Endothelial cell of umbilical vein (primary cell): ENCODE data around the gene CPXM2. TPM values are rescaled to one million over a fixed set of nuclear protein-coding genes. Genes with fewer than 3 reads are reported as not detected.

Experiments used
- BruUV-seq: library from RNA; stranded (reverse); fragments of 400-500 nt; replicated peaks from 2 replicates; lab custom pipeline; 2021; lab: Mats Ljungman, UMichigan
- CTCF ChIA-PET: fragments of 300-600, 350-600 bp; sonication (Branson Sonifier 250); formaldehyde crosslinking; loops from one replicate; lab custom pipeline; 2021; ENCODE audit warnings: antibody characterized with exemption, inconsistent platforms; lab: Charles Lee
- POLR2A ChIA-PET: fragments of 300-600, 350-600 bp; sonication (Branson Sonifier 250); formaldehyde crosslinking; loops from one replicate; lab custom pipeline; 2021; ENCODE audit warnings: antibody characterized with exemption, inconsistent platforms; lab: Charles Lee
- DNase-seq: peaks from one replicate; pipeline ENCODE4 v3.0.0-alpha.2; 2011; ENCODE audit warnings: low read depth, low spot score
- FAIRE-seq: peaks from 2 replicates; lab custom pipeline; 2011; peaks lifted over from hg19 to GRCh38; lab: Jason Lieb, UNC
- H2AFZ ChIP-seq: 2 replicates; pipeline ENCODE4 v1.6.0; 2012; ENCODE audit warnings: low read depth, low read length, control low read depth, inconsistent platforms
- H3K27ac ChIP-seq: 2 replicates; pipeline ENCODE4 v1.5.1; 2011; ENCODE audit warnings: low read depth, mild to moderate bottlenecking, control low read depth, low read length, moderate library complexity; ENCODE audit not compliant: insufficient read depth
- H3K27me3 ChIP-seq, 2 experiments: 2 replicates each; pipeline versions ENCODE4 v1.6.0 to v1.6.1; 2011; ENCODE audit warnings: low read length in 2 of 2, mixed read lengths in 1 of 2; ENCODE audit not compliant: control insufficient read depth in 2 of 2, insufficient read depth in 2 of 2
- H3K36me3 ChIP-seq, 2 experiments: 2 replicates in 1 of 2; 3 replicates in 1 of 2; pipeline ENCODE4 v1.5.1; 2011; ENCODE audit warnings: low read length in 2 of 2, mild to moderate bottlenecking in 1 of 2, moderate library complexity in 1 of 2; ENCODE audit not compliant: control insufficient read depth in 2 of 2, insufficient read depth in 2 of 2; ENCODE audit errors: extremely low read depth in 1 of 2
- H3K4me1 ChIP-seq: 3 replicates; pipeline ENCODE4 v1.5.1; 2011; ENCODE audit warnings: mild to moderate bottlenecking, low read length; ENCODE audit not compliant: control insufficient read depth, insufficient read depth; ENCODE audit errors: extremely low read depth
- H3K4me2 ChIP-seq: 2 replicates; pipeline ENCODE4 v1.6.1; 2011; ENCODE audit warnings: low read length, control low read depth, mixed read lengths; ENCODE audit not compliant: insufficient read depth
- H3K4me3 ChIP-seq, 3 experiments: fragments of 200-600 bp in 1 of 3; sonication (generic), shearing (Covaris generic) in 1 of 3; replicated peaks in 1 of 3; 2 replicates each; pipeline ENCODE4 v1.5.1; 2011 to 2016; ENCODE audit warnings: control low read depth in 3 of 3, low read length in 3 of 3, mild to moderate bottlenecking in 2 of 3, inconsistent platforms in 1 of 3, low read depth in 1 of 3, moderate library complexity in 1 of 3; ENCODE audit not compliant: insufficient read depth in 1 of 3
- H3K79me2 ChIP-seq: 2 replicates; pipeline ENCODE4 v1.6.0; 2012; ENCODE audit warnings: low read length, inconsistent platforms; ENCODE audit not compliant: control insufficient read depth, insufficient read depth
- H3K9ac ChIP-seq: replicated peaks from 2 replicates; pipeline ENCODE3; 2011; ENCODE audit warnings: low read length, control low read depth; ENCODE audit not compliant: insufficient read depth; ENCODE audit errors: extremely low read depth
- H3K9me1 ChIP-seq: replicated peaks from 3 replicates; pipeline ENCODE4 v1.6.0; 2011; ENCODE audit warnings: mild to moderate bottlenecking, low read length; ENCODE audit not compliant: control insufficient read depth, insufficient read depth; ENCODE audit errors: extremely low read depth
- H3K9me3 ChIP-seq: replicated peaks from 2 replicates; pipeline ENCODE4 v1.5.1; 2012; ENCODE audit warnings: low read length, inconsistent platforms; ENCODE audit not compliant: control insufficient read depth, insufficient read depth
- H4K20me1 ChIP-seq: replicated peaks from 2 replicates; pipeline ENCODE3; 2011; ENCODE audit warnings: mild to moderate bottlenecking, low read length; ENCODE audit not compliant: control insufficient read depth, insufficient read depth; ENCODE audit errors: extremely low read depth
- EZH2 ChIP-seq: IDR thresholded peaks from 2 replicates; pipeline ENCODE4 v1.6.1; 2012; ENCODE audit warnings: borderline replicate concordance, low read depth, mild to moderate bottlenecking, moderate library complexity, low read length, inconsistent platforms; ENCODE audit not compliant: severe bottlenecking
- FOS ChIP-seq: IDR thresholded peaks from 2 replicates; pipeline ENCODE4 v1.6.1; 2011; ENCODE audit warnings: mild to moderate bottlenecking, low read length, moderate library complexity, borderline replicate concordance; ENCODE audit not compliant: insufficient read depth
- GATA2 ChIP-seq: IDR thresholded peaks from 2 replicates; pipeline ENCODE4 v1.7.0; 2011; ENCODE audit warnings: low read depth, mild to moderate bottlenecking, moderate library complexity, mixed read lengths, low read length; ENCODE audit not compliant: insufficient read length, insufficient read depth
- JUN ChIP-seq: IDR thresholded peaks from 2 replicates; pipeline ENCODE4 v1.6.1; 2011; ENCODE audit warnings: borderline replicate concordance, low read depth; ENCODE audit not compliant: insufficient read length, insufficient read depth
- MYC ChIP-seq: IDR thresholded peaks from one replicate; pipeline ENCODE4 v1.6.1; 2011; ENCODE audit warnings: mild to moderate bottlenecking, low read depth, low read length
- POLR2A ChIP-seq: IDR thresholded peaks from 2 replicates; pipeline ENCODE4 v1.6.1; 2012; ENCODE audit warnings: low read depth, mild to moderate bottlenecking, control low read depth, low read length
- POLR2AphosphoS5 ChIP-seq: IDR thresholded peaks from 2 replicates; pipeline ENCODE4 v1.6.1; 2012; ENCODE audit warnings: low read depth, mild to moderate bottlenecking, control low read depth, low read length, moderate library complexity; ENCODE audit not compliant: insufficient read depth
- dilution Hi-C: fragments of 300-500 bp; cut with MboI; formaldehyde crosslinking; loops from one replicate; pipeline ENCODE4 v1.15.0; 2019; ENCODE audit warnings: low sequenced_read_pairs; ENCODE audit not compliant: extremely low pct_ligation_motif_present
- intact Hi-C: fragments of 100-400 bp; cut with micrococcal nuclease; formaldehyde crosslinking; loops from one replicate; pipeline ENCODE4 v1.10.0; 2022
- polyA plus RNA-seq, 4 experiments: library from polyadenylated mRNA; depleted of rRNA in 3 of 4; stranded (reverse) in 3 of 4; unstranded in 1 of 4; fragments of >200 nt; gene quantifications; 2 replicates each; pipeline versions ENCODE4 v1.2.1 to v1.2.3, GENCODE V29; 2011 to 2012; ENCODE audit warnings: missing spikeins in 1 of 4
- total RNA-seq: library from RNA; stranded (reverse); gene quantifications from 2 replicates; pipeline ENCODE4 v1.2.3, GENCODE V29; 2021
- TF ChIP-seq, protein P1 (sequence below): IDR thresholded peaks from 2 replicates; pipeline ENCODE4 v1.6.1; 2011; ENCODE audit not compliant: insufficient read depth, insufficient read length
- TF ChIP-seq, protein P2 (sequence below), 2 donors: IDR thresholded peaks; 1 replicate in 1 of 2; 2 replicates in 1 of 2; pipeline ENCODE4 v1.5.1; 2011; ENCODE audit warnings: low read length in 2 of 2, mild to moderate bottlenecking in 2 of 2, moderate library complexity in 2 of 2, control low read depth in 1 of 2, inconsistent platforms in 1 of 2, low read depth in 1 of 2; ENCODE audit not compliant: insufficient read depth in 1 of 2; ENCODE audit errors: extremely low read depth in 1 of 2

Gene CPXM2
- total and polyA plus RNA-seq, 2 donors (not counting 3 experiments of a cell fraction or from before 2014, with no cell fraction given): 1.8 to 2.7 TPM

DNA sequence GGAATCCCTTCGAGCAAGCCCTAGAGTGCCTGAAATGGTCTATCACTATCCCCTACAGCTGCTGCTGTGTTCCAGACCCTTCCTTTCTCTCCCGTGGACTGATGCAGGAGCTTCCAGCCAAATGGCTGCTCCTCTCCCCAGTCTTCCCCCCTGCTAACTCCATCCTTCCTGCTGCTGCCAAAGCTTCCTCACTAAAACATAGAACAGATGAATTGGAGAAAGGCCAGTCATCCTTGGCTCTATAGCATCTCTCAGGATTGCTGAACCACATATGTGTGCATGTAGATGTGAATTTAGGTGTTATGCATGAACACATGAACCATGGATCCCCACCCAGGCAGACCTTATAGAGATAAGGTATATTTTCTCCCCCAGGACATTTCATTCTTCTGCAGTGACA, 164.8 kb downstream of the CPXM2 start:
- Histone ChIP-seq H3K4me3 (no peak overlapping the region), H3K4me1 (no peaks in the 10 kb centered on the region), H3K9me1 (no peaks in the 10 kb centered on the region), H3K79me2 (no peaks in the 10 kb centered on the region), H4K20me1 (no peaks in the 10 kb centered on the region), H3K27ac (no peak overlapping the region), H3K9me3 (no peaks in the 10 kb centered on the region), H2AFZ (no peak overlapping the region), H3K4me2 (no peak overlapping the region), H3K9ac (no peak overlapping the region), H3K27me3 (no peaks in the 10 kb centered on the region), H3K36me3 (no peaks in the 10 kb centered on the region)
- dilution Hi-C loops: no loop called here
- ChIA-PET POLR2A (no interaction called here), CTCF (no interaction called here)
- FAIRE-seq (no peak), DNase-seq (no peak)
- intact Hi-C loops: no loop called here
- TF ChIP-seq MYC: no peak
- TF ChIP-seq EZH2: no peak
- no peak for TF ChIP-seq GATA2
- TF ChIP-seq, protein P1, sequence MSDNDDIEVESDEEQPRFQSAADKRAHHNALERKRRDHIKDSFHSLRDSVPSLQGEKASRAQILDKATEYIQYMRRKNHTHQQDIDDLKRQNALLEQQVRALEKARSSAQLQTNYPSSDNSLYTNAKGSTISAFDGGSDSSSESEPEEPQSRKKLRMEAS: no peak
- BruUV-seq: no TSS peak

DNA sequence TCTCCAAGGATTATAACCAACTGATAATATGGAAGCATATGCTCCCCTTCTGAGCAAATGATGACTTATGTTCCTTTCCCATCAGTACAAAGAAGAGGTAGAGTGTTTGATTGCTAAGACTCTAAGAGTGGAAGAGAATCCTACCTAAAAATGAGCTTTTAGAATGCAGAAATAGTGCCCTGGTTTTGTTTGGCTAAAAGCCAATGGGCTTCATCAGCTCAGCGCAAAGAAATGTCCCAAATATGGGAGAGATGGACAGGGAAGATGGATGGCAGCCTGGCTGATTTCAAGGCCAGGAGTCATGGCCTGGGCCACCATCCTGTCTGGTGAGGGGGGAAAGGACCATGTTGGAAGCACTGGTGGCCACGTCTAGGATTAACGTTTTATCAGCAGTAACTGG, 165.2 kb downstream of the CPXM2 start:
- FAIRE-seq (no peak), DNase-seq (no peak)
- no peaks in the 10 kb centered on the region for H3K27me3 ChIP-seq
- no peak overlapping the region for H3K27ac ChIP-seq
- no peak overlapping the region for H2AFZ ChIP-seq
- no peak overlapping the region for H3K4me2 ChIP-seq
- intact Hi-C loops (no loop called here), dilution Hi-C loops (no loop called here)
- H3K36me3 ChIP-seq: no peaks in the 10 kb centered on the region
- H3K9me3 ChIP-seq: no peaks in the 10 kb centered on the region
- no peaks in the 10 kb centered on the region for H4K20me1 ChIP-seq
- TF ChIP-seq, protein P1: no peak
- no peak for TF ChIP-seq JUN
- no peak for TF ChIP-seq POLR2AphosphoS5
- no peak for TF ChIP-seq FOS
- TF ChIP-seq GATA2: no peak
- no peak for TF ChIP-seq EZH2
- no peak for TF ChIP-seq POLR2A
- TF ChIP-seq, protein P2, sequence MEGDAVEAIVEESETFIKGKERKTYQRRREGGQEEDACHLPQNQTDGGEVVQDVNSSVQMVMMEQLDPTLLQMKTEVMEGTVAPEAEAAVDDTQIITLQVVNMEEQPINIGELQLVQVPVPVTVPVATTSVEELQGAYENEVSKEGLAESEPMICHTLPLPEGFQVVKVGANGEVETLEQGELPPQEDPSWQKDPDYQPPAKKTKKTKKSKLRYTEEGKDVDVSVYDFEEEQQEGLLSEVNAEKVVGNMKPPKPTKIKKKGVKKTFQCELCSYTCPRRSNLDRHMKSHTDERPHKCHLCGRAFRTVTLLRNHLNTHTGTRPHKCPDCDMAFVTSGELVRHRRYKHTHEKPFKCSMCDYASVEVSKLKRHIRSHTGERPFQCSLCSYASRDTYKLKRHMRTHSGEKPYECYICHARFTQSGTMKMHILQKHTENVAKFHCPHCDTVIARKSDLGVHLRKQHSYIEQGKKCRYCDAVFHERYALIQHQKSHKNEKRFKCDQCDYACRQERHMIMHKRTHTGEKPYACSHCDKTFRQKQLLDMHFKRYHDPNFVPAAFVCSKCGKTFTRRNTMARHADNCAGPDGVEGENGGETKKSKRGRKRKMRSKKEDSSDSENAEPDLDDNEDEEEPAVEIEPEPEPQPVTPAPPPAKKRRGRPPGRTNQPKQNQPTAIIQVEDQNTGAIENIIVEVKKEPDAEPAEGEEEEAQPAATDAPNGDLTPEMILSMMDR (IDR thresholded peaks at IDR 0.05; ENCODE audit: extremely low read depth in 1 of 2, insufficient read depth in 1 of 2, low read depth in 1 of 2, low read length in 2 of 2): no peak
- no peak for TF ChIP-seq MYC
- no peak overlapping the region for H3K4me3 ChIP-seq
- no peaks in the 10 kb centered on the region for H3K9me1 ChIP-seq
- H3K79me2 ChIP-seq: no peaks in the 10 kb centered on the region
- H3K4me1 ChIP-seq: no peaks in the 10 kb centered on the region
- H3K9ac ChIP-seq: no peak overlapping the region
- POLR2A ChIA-PET: no interaction called here
- BruUV-seq: no TSS peak
- CTCF ChIA-PET: no interaction called here
